Right ventricle myocardium inferior (tissue), 1 donor: Measurements from ENCODE around the gene KLHL17. TPM values are rescaled to one million over a fixed set of nuclear protein-coding genes. Genes with fewer than 3 reads are reported as not detected.
"Not testable (repeated sequence)": the region's sequence is repeated elsewhere in the genome, so short reads cannot be mapped to it uniquely, and the experiment has no call there.

Experiments
- ATAC-seq: fragments of 200-7000 bp; cut with Tn5 transposase; one replicate; pipeline ENCODE4 v1.9.1; 2020; ENCODE audit warnings: mild to moderate bottlenecking, moderate library complexity
- DNase-seq: peaks from one replicate; pipeline ENCODE4 v3.0.0; 2021; ENCODE audit errors: missing footprints
- intact Hi-C: fragments of 100-400 bp; cut with DNase I; formaldehyde crosslinking; loops from one replicate; pipeline ENCODE4 v1.11.0; 2022
- total RNA-seq: library from RNA; stranded (reverse); fragmentation: NEBNext Ultra II Directional; extraction: Animal tissue kit (Norgen Biotek cat#: 25700); gene quantifications from one replicate; pipeline ENCODE4 v1.2.1, GENCODE V29; 2021
- donor health status: DM: no; HTN: yes; CAD: no; lungs with severe emphysema.

Gene KLHL17
- total RNA-seq, 1 donor from 2014 or later: 7.0 TPM

DNA sequence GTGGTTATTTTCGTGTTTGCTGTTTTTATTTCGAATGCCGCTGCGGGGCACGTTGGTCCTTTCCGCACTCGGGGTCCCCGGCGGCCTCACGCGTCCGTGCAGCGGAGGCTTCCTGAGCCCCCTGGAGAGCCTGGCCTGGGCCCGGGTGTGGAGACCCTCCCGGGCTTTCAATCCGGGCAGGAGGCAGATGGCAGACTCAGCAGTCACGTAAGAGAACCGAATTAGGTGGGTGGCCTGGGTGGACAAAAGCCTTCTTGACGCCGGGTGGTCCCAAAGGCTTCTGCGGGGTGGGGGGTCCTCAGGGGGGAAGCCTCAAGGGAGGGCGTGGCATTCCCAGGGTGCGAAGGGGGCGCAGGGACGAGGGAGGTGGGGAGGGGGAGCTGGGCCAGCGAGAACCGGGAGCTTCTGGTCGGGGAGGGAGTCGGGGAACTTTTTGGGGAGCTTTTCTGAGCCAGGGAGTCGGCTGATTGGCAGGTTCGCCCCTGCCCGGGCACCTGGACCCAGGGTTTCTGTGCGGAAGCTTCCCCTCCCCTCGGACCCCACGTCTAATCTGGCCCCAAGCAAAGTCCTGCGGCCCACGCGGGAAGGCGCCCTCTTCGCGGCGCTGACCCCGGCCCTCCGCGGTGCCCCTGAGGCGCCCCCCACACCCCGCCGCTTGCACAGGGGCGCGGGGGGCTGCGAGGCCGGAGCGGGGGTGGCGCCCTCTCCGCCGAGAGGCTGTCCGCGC lies 40.8 kb downstream of the KLHL17 start:
- ATAC-seq (no peak), DNase-seq (peak; percentile 42)
- intact Hi-C loops: no loop called here

DNA sequence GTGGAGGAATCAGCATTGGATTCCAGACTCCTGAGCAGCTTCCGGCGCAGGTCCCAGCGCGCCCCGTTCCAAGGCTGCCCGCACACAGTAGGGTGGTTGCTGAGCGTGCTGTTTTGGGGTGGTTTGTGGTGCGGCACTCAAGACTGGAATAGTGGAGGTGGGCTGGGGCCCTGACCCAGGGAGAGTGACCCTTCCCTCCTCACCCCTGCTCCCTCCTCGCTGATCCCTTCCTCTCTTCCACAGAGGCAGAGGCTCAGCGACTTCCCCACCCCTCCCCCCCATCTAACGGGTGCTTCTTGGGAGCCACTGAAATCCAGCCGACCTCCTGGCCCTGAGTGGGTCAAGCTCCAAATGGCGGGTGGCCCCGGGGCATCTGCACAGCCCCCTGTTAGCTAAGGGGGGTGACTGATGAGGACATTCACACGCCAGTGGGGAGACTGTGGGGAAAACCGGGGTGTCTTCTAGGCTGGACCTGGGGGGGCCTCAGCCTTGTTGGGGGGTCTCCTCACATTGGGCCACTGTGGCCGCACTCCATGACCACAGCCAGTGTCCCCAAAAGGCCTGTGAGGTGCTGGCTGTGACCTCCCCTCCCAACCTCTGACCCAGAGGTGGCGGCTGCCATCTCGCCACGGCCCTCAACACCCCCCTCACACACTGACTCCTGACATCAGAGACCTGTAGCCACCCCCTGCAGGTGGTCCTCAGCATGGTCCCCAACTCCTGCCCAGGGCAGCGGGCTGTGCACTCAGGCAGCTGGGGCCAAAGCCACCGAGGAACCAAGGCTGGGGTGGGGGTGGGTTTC lies 43.4 kb downstream of the KLHL17 start:
- intact Hi-C loops: no loop called here
- DNase-seq: peak; percentile 34
- ATAC-seq: no peak

DNA sequence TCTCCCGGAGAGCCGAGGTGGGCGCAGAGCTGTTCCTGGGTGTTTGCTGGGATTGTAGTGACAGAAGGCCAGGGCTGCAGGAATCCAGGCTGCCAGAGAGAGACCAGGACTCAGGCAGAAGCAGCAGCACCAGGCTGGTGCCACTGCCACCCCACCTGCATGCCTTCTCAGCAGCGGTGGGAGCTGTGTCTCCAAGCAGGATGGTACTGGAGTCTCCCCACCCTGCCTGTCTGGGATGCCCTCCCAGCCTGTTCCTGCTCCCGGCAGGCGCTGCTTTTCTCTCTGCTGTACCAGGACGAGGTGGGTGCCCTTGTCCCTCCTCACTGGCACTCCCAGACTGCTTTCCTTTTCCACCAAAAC lies 44.0 kb downstream of the KLHL17 start:
- DNase-seq: peak; percentile 46
- intact Hi-C loops: no loop called here
- ATAC-seq: no peak

DNA sequence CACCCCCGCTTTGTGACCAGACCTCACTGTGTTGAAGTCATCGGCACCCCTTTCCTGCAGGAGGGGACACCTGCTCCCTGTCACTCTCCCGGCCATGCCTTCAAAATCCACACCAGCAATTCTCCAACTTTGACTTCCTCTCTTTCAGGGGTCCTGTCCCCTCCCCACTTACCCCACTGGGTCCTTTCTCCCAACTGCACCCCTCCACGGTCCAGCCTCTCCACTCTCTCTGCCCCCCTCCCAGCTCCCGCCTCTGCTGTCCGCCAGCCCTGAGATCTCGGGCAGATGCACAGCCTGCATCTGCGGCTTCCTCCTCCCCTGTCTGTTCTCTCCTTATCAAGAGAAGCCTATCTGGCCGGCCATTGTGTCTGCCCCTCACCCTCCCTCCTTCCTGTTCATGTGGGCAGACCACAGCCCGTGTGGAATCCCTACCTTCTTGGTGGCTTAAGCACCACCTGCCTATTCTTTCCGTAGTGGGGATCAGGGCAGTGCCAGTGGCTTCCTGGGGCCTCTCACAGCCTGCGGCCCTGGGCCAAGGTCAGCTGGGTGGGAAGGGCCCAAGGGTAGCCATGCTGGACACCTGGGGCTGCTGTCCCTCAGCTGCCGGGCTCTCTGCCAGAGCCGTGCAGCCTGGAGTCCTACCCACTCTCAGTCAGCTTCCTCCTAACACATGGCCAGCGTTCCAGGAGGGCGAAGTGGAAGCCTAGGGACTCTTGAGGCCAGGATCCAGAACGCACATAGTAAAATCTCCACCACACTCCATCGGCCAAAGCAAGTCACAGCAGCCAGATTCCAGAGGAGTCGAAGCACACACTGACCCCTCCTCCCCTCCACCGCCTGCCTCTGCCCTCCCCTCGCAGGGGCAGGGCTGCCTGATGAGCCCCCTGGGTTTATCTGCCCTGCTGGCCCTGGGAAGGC lies 44.7 kb downstream of the KLHL17 start:
- DNase-seq (peak; percentile 64), ATAC-seq (peak; percentile 32)
- intact Hi-C loops: no loop called here

DNA sequence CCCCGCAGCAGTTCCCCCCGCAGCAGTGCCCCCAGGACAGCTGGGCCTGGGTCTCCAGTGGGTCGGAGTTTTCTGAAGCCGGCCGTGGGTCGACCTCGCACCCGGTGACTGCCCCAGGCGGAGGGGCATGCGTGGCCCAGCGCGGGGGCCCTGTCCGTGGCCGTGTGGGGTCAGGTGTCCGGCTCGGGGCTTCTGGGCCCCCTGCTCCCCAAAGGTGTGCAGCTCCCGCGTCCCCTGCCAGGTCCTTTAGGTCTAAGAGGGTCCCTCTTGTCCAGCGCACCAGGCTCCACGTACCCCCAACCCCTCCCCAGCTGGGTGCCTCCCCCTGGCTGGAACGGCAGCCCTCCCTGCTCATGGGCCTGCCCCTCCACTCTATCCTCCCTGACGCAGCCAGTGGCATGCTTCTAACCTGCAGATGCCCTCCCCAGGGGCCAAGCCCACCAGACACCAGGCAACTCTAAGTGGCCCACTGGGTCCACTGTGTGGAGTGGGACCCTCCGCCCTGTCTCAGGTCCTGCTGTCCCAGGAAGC lies 45.5 kb downstream of the KLHL17 start:
- intact Hi-C loops: no loop called here
- DNase-seq (peak; percentile 50), ATAC-seq (no peak)

DNA sequence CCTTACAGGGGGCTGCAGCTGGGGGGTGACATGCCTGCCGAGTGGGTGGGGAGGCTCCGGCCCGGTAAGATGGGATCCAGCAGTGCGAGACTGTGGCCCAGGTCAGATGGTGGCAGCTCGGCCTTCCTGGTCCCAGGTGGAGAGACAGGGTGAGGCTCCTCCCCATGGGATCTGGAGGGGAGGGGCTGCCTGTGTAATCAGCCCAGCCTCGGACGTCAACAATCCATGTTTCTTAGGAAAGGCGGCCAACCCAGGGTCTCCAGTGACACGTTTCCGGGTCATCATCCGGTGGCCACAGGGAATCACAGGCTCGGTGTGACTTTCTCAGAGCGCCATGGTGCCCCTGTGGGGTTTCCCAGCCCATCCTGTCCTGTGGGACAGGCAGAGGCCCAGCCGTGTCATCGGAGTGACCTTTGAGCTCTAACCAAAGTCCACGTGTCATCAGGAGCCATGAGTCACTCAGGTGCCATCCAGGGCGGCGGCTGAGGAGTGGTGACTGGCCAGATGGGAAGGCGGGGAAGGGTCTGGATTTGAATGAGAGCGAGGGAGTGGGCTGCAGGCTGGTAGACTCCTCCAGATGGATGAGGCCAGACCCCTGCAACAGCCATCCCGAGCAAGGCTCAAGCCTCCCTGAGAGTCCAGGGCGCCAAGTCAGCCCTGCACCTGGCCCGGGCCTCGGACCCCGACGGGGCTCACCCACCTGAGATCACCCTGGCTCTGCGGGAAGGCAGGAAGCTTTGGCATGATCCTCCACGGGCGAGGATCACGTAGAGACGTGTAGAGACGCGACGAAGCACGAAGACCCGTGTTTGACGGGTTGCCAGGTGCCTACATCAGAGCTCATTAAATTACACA lies 46.1 kb downstream of the KLHL17 start:
- ATAC-seq: no peak
- intact Hi-C loops: no loop called here
- DNase-seq: peak; percentile 50

DNA sequence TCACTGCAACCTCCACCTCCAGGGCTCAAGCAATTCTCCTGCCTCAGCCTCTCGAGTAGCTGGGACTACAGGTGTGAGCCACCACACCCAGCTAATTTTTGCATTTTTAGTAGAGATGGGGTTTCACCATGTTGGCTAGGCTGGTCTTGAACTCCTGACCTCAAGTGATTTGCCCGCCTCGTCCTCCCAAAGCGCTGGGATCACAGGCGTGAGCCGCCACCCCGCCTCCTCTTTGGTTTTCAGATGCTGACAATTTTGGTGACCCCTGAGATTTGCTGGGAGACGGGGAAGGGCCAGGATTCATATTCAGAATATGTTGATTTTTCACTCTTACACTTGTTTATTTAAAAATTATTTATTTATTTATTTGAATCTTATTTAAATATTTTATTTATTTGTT lies 49.7 kb downstream of the KLHL17 start:
- ATAC-seq, intact Hi-C loops: not testable (repeated sequence)
- DNase-seq: peak; percentile 51

DNA sequence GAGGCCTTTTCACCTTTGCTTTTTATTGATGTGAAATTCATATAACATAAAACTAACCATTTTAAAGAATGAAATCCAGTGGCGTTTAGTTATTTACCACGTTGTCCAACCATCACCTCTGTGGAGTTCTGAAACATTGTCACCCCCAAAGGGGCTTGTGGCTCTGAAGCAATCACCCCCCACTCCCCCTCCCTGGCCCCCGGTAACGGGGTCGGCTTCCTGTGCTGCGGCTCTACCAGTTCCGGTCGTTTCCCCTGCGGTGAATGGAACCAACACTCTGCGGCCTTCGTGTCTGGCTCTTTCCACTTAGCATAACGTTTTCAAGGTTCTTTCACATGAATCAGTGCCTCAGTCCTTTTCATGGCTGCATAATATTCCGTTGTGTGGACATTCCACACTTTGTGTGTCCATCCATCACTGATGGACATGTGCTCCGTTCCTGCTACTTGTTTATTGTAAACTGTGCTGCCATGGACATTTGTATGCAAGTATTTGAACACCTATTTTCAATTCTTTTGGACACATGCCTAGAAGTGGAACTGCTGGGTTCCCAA lies 51.1 kb downstream of the KLHL17 start:
- no peak for ATAC-seq
- peak; percentile 32 for DNase-seq
- intact Hi-C loops: no loop called here

DNA sequence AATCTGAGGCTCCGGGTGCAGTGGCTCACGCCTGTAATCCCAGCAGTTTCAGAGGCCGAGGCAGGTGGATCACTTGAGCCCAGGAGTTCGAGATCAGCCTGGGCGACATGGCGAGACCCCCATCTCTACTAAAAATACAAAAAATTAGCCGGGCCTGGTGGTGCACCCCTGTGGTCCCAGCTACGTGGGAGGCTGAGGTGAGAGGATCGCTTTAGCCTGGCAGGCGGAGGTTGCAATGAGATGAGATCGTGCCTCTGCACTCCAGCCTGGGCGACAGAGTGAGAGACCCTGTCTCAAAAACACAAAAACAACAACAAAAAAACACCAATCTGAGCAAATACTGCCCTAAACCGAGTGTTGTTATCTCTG lies 52.3 kb downstream of the KLHL17 start:
- intact Hi-C loops, ATAC-seq: not testable (repeated sequence)
- peak; percentile 37 for DNase-seq

DNA sequence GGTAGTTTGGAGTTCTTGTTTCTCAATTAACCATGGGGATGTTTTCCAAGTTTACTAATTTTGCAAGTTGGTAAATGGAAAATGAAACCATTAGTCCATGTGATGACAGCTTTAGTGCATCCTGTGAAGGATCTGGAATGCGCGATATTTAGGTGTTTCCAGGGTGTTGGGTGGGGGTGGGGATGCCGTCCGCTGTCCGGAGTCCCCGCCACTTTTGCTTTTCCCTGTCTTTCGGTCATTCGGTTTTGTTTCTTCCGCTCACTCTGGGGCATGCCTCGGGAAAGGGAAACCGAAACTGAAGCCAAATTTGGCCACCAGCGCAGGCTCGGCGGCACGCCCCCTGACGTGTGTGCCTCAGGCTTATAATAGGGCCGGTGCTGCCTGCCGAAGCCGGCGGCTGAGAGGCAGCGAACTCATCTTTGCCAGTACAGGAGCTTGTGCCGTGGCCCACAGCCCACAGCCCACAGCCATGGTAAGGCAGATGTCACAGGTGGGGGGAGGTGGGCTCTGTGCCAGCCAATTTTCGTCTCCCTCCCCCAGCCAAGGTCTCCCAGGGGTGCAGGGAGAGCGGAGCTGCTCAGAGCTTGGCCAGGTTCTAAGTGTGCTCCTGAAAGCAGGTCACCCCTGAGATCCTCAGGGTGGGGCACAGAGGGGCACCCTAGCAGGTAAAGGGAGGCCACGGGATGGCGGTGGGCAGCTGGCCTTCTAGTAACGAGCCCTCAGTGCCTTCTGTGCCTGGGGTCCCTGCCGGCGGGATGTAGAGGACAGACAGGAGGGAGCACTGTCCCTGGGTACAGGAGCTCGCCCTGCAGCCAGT lies 52.9 kb downstream of the KLHL17 start, which contains the start of gene ISG15:
Gene ISG15 (plus strand): TSS at position 393 of the 817 bp plus-strand sequence. CDS start 77 bp downstream, at position 470.
- intact Hi-C loops: no loop called here
- DNase-seq (peak; percentile 96), ATAC-seq (peak; percentile 93)

DNA sequence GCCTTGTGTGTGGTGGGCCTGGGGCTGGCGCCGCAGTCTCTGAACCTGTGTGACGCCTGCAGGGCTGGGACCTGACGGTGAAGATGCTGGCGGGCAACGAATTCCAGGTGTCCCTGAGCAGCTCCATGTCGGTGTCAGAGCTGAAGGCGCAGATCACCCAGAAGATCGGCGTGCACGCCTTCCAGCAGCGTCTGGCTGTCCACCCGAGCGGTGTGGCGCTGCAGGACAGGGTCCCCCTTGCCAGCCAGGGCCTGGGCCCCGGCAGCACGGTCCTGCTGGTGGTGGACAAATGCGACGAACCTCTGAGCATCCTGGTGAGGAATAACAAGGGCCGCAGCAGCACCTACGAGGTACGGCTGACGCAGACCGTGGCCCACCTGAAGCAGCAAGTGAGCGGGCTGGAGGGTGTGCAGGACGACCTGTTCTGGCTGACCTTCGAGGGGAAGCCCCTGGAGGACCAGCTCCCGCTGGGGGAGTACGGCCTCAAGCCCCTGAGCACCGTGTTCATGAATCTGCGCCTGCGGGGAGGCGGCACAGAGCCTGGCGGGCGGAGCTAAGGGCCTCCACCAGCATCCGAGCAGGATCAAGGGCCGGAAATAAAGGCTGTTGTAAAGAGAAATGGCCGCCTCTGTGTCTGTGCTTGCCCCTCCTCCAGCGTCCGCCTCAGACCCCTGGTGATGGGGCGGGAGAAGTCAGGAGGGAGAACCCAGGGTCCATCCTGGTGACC lies 53.7 kb downstream of the KLHL17 start:
- ATAC-seq (peak; percentile 8), DNase-seq (no peak)
- intact Hi-C loops: no loop called here

DNA sequence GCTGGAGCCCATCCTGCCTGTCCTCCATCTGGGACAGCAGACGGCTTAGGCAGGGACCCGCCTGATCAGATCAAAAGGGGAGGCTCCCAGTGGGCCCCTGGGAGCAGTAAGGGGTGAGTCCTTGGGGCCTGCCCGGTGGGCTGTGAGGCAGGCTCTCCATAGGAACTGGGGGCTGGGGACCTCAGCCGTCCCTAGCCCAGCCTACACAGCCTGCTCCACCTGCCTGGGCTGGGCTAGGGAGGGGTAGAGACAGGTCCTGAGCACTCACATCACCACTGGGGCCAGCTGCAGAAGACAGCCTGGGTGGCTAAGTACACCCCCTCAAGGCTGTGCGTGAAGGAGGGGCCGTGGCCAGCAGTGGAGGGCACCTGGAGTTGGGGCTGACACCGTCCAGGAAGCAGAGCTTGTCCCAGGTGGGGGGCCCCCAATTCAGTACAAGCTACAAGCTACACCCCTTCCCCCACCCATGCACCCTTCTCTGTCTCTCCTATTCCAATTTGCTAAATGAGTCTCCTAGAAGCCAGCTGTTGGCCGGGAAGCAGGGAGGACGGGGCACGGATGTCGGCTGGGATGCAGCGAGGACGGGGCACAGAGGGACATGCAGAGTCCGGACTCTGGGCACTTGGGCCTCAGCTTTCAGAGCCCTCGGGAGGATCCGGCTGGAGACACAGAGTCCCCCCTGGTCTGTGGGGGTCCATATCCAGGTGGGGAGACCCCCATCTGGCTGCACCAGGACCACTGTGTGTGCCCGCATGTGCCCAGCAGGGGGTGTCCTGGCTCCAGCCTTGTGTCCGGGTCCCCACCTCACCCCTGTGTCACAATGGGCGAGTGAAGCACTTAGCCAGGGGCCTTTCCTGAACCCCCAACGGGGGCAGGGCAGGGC lies 54.7 kb downstream of the KLHL17 start:
- ATAC-seq (no peak), DNase-seq (no peak)
- intact Hi-C loops: no loop called here
